Heart left ventricle (tissue), 16 donors: ENCODE measurements around the gene ADPRHL1. TPM values are rescaled to one million over a fixed set of nuclear protein-coding genes. Genes with fewer than 3 reads are reported as not detected.
"Not testable (repeated sequence)": the region's sequence is repeated elsewhere in the genome, so short reads cannot be mapped to it uniquely, and the experiment has no call there.

Source experiments
- ATAC-seq, 4 donors: fragments of 200-7000 bp; cut with Tn5 transposase; one replicate each; pipeline ENCODE4 v1.9.1; 2020 to 2022; ENCODE audit warnings: moderate library complexity in 4 of 4, mild to moderate bottlenecking in 3 of 4, moderate number of reproducible peaks in 1 of 4
- DNase-seq, 5 donors: peaks; one replicate each; pipeline ENCODE4 v3.0.0-alpha.2; 2020
- H3K27ac ChIP-seq, 12 donors: fragments of 200-600 bp; sonication (generic) in 4 of 12; one replicate each; pipeline versions ENCODE4 v1.5.0 to v1.8.0; 2016 to 2022; ENCODE audit warnings: mild to moderate bottlenecking in 2 of 12
- H3K27me3 ChIP-seq, 9 donors: fragments of 200-600 bp; sonication (generic) in 2 of 9; one replicate each; pipeline versions ENCODE4 v1.5.1 to v1.8.0; 2016 to 2022; ENCODE audit warnings: mild to moderate bottlenecking in 3 of 9
- H3K36me3 ChIP-seq, 9 donors: fragments of 200-600 bp; sonication (generic) in 2 of 9; one replicate each; pipeline versions ENCODE4 v1.5.0 to v1.8.0; 2018 to 2022; ENCODE audit warnings: mild to moderate bottlenecking in 2 of 9
- H3K4me1 ChIP-seq, 12 donors: fragments of 200-600 bp; sonication (generic) in 4 of 12; one replicate each; pipeline versions ENCODE4 v1.5.0 to v1.8.0; 2016 to 2022; ENCODE audit warnings: mild to moderate bottlenecking in 3 of 12
- H3K4me3 ChIP-seq, 12 donors: fragments of 200-600 bp; sonication (generic) in 4 of 12; one replicate each; pipeline versions ENCODE4 v1.5.0 to v1.8.0; 2017 to 2022; ENCODE audit warnings: mild to moderate bottlenecking in 9 of 12, moderate library complexity in 4 of 12
- H3K9me3 ChIP-seq, 12 donors: fragments of 200-600 bp; sonication (generic) in 4 of 12; one replicate each; pipeline versions ENCODE4 v1.5.0 to v1.8.0; 2016 to 2022; ENCODE audit warnings: mild to moderate bottlenecking in 1 of 12
- POLR2A ChIP-seq, 2 donors: fragments of 450-650 bp; IDR thresholded peaks; one replicate each; pipeline ENCODE4 v1.6.1; 2017; ENCODE audit warnings: antibody characterized with exemption in 2 of 2, mild to moderate bottlenecking in 2 of 2, moderate library complexity in 2 of 2
- WGBS, 4 donors: extraction: QIAGEN DNeasy Blood & Tissue Kit in 2 of 4; methylation state at CpG; one replicate each; pipeline versions ENCODE4 v1.1.5 to v1.1.7; 2013 to 2018; 5-methylcytosine and 5-hydroxymethylcytosine counted together
- intact Hi-C, 10 donors: fragments of 100-400 bp; cut with DNase I; formaldehyde crosslinking; loops; one replicate each; pipeline versions ENCODE4 v1.11.1 to v1.14.2; 2022
- polyA plus RNA-seq, 2 donors: library from polyadenylated mRNA; stranded (reverse); fragments of 200-250 nt; gene quantifications; one replicate each; pipeline ENCODE4 v1.2.3, GENCODE V29; 2013
- total RNA-seq, 9 donors: library from RNA; depleted of rRNA in 2 of 9; stranded (reverse); fragments of >200 nt in 2 of 9; fragmentation: NEBNext Ultra II Directional in 3 of 9; extraction: Animal tissue kit (Norgen Biotek cat#: 25700) in 3 of 9; gene quantifications; one replicate each; pipeline versions ENCODE4 v1.1.0 to v1.2.4, GENCODE V29; 2016 to 2023
- TF ChIP-seq, protein P1 (sequence below), 12 donors: fragments of 200-600 bp; sonication (generic) in 4 of 12; IDR thresholded peaks; one replicate each; pipeline versions ENCODE4 v1.5.0 to v1.8.0; 2018 to 2022; ENCODE audit warnings: antibody characterized with exemption in 12 of 12, mild to moderate bottlenecking in 5 of 12
- donor health status: ischemic (EF 13 %, LVEDD 7.1; RV severe dilation, severe dysfunction).
- donor health status: healthy with polysubstance abuse.
- donor health status: DM: no; HTN: yes; CAD: no.
- donor health status: DM: no; HTN: no; CAD: no.
- donor health status: ischemic (EF 25% LVEDD 6.9; RV normal size, moderate dysfunction).
- donor health status: ischemic (EF 25% LVEDD 5.7; RV mildly dilated, moderate dysfunction).
- donor health status: healthy.
- donor health status: DM: yes; HTN: yes; CAD: no.
- donor health status: ischemic (EF 35%, LVEDD 5.7; RV mildly dilated, moderate dysfunction).
- donor health status: nonischemic (EF 11% LVEDD 7.7; RV severe dilation, severe dysfunction).
- donor health status: DM: yes; HTN: yes; CAD: no.
- donor health status: PGD.
- donor health status: ischemic (EF 29% LVEDD 5.4; RV normal size, mild dysfunction).
- donor health status: nonischemic (EF 23%, LVEDD 6.1; RV moderate dilation, normal function).

Gene ADPRHL1
- total and polyA plus RNA-seq, 11 donors: 160 to 774 (median 521) TPM

DNA sequence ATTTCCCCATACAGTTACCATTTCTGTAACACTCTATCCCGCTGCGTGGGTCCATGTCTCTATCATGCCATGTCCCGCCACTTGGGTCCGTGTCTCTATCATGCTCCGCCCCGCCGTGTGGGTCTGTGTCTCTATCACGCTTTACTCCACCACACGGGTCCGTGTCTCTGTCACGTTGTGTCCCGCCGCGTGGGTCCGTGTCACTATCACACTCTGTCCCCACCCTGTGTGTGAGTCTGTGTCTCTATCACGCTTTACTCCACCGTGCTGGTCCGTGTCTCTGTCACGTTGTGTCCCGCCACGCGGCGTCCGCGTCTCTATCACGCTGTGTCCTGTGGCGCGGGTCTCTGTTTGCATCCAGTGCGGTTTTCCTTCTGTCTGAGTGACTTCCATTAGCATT, 11.6 kb downstream of the ADPRHL1 start:
- Histone ChIP-seq H3K27me3 (no peaks in the 10 kb centered on the region), H3K27ac (no peak overlapping the region), H3K36me3 (peaks cover 0 to 76% (median 34%) of the 10 kb centered on the region in 9 donors), H3K9me3 (no peaks in the 10 kb centered on the region), H3K4me3 (no peak overlapping the region), H3K4me1 (peaks cover 0 to 25% (median 17%) of the 10 kb centered on the region in 12 donors)
- no peak for ATAC-seq
- WGBS, 4 donors: 92 to 97% (median 94%) methylated on average over 29 of the region's 29 CpGs
- intact Hi-C loops: no loop called here
- TF ChIP-seq, protein P1, sequence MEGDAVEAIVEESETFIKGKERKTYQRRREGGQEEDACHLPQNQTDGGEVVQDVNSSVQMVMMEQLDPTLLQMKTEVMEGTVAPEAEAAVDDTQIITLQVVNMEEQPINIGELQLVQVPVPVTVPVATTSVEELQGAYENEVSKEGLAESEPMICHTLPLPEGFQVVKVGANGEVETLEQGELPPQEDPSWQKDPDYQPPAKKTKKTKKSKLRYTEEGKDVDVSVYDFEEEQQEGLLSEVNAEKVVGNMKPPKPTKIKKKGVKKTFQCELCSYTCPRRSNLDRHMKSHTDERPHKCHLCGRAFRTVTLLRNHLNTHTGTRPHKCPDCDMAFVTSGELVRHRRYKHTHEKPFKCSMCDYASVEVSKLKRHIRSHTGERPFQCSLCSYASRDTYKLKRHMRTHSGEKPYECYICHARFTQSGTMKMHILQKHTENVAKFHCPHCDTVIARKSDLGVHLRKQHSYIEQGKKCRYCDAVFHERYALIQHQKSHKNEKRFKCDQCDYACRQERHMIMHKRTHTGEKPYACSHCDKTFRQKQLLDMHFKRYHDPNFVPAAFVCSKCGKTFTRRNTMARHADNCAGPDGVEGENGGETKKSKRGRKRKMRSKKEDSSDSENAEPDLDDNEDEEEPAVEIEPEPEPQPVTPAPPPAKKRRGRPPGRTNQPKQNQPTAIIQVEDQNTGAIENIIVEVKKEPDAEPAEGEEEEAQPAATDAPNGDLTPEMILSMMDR (IDR thresholded peaks at IDR 0.05): no peak
- TF ChIP-seq POLR2A (IDR thresholded peaks at IDR 0.05): no peak
- peak in 2 of 5 donors; percentile 23 to 25 for DNase-seq

DNA sequence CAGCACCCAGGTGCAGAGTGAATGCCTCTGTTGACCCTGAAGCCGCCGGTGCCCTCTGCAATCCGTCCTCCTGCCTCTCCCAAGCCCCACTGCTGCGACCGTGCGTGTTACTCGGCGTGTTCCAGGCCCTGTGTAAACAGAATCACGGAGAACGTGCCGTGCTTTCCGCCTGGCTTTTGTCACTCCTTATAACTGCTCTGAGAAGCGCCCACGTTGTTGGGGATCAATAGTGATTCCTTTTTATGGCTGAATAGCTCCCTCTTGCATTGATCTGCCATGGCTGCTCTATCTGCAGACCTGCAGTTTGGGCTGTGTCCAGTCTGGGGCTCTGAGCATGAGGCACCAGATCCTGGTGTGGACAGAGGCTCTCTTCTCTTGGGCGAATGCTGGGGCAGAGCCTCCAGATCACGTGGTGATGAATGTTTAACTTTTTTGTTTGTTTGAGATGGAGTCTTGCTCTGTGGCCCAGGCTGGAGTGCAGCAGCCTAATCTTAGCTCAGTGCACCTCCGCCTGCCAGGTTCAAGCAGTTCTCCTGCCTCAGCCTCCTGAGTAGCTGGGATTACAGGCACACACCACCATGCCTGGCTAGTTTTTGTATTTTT, 15.8 kb downstream of the ADPRHL1 start:
- peak; percentile 17 to 56 (median 22) for ATAC-seq
- Histone ChIP-seq H3K4me3 (no peak overlapping the region), H3K27ac (peak overlapping the region in 1 of 12 donors; percentile 17), H3K36me3 (peaks cover 0 to 70% (median 31%) of the 10 kb centered on the region in 9 donors), H3K9me3 (no peaks in the 10 kb centered on the region), H3K4me1 (peaks cover 0 to 9% (median 0%) of the 10 kb centered on the region in 12 donors), H3K27me3 (no peaks in the 10 kb centered on the region)
- TF ChIP-seq POLR2A (IDR thresholded peaks at IDR 0.05): no peak
- TF ChIP-seq, protein P1 (IDR thresholded peaks at IDR 0.05): no peak
- WGBS, 4 donors: 62 to 73% (median 65%) methylated on average over 17 of the region's 17 CpGs
- DNase-seq: peak in 2 of 5 donors; percentile 15 to 28
- intact Hi-C loops: no loop called here

DNA sequence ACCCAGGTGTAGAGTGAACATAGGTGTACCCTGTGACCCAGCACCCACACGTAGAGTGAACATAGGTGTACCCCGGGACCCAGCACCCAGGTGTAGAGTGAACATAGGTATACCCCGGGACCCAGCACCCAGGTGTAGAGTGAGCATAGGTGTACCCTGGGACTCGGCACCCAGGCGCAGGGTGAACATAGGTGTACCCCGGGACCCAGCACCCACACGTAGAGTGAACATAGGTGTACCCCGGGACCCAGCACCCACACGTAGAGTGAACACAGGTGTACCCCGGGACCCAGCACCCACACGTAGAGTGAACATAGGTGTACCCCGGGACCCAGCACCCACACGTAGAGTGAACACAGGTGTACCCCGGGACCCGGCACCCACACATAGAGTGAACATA, 16.4 kb downstream of the ADPRHL1 start:
- Histone ChIP-seq H3K4me1 (peaks cover 0 to 14% (median 0%) of the 10 kb centered on the region in 12 donors), H3K36me3 (peaks cover 0 to 70% (median 25%) of the 10 kb centered on the region in 9 donors)
- H3K27me3 ChIP-seq, ATAC-seq, H3K27ac ChIP-seq, DNase-seq, H3K9me3 ChIP-seq, intact Hi-C loops, H3K4me3 ChIP-seq: not testable (repeated sequence)
- WGBS, 4 donors: 82 to 97% (median 93%) methylated on average over 8 to 15 of the region's 15 CpGs

DNA sequence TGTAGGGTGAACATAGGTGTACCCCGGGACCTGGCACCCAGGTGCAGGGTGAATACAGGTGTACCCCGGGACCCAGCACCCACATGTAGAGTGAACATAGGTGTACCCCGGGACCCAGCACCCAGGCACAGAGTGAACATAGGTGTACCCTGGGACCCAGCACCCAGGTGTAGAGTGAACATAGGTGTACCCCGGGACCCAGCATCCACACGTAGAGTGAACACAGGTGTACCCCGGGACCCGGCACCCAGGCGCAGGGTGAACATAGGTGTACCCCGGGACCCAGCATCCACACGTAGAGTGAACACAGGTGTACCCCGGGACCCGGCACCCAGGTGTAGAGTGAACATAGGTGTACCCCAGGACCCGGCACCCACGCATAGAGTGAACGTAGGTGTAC, 17.4 kb downstream of the ADPRHL1 start:
- ATAC-seq, H3K9me3 ChIP-seq, H3K4me3 ChIP-seq, H3K27me3 ChIP-seq, intact Hi-C loops, H3K27ac ChIP-seq: not testable (repeated sequence)
- peak in 2 of 5 donors; percentile 17 to 28 for DNase-seq
- H3K4me1 ChIP-seq: peaks cover 0 to 20% (median 0%) of the 10 kb centered on the region in 12 donors
- 89 to 96% (median 94%) methylated on average over 12 to 15 of the region's 15 CpGs for WGBS, 4 donors
- peaks cover 0 to 69% (median 16%) of the 10 kb centered on the region in 9 donors for H3K36me3 ChIP-seq

DNA sequence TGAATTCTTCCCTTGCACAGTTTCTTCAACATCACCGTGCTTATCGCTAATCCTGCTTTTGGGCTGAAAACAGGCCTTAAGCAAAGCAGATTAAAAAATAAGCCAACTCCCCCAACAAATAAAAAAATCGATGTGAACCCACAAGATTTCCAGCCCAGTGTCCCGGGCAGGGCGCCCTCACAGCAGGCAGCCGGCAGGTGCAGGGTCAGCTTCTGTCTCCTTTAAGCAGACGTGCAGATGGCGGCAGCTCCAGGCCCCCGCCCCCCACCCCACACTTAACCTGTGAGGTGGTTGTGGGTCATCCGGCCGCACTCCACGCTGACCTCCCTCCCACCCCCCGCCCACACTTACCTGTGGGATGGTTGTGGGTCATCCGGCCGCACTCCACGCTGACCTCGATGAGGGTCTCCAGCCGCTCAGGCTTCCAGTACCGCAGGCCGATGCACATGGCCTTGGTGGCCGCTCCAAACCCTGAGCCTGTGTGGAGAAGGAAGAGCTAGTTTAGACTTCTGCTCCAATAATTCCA, 19.8 kb downstream of the ADPRHL1 start:
- DNase-seq: peak in 1 of 5 donors; percentile 10
- no peak for ATAC-seq
- TF ChIP-seq, protein P1 (IDR thresholded peaks at IDR 0.05): no peak
- no peak for TF ChIP-seq POLR2A (IDR thresholded peaks at IDR 0.05)
- Histone ChIP-seq H3K9me3 (no peaks in the 10 kb centered on the region), H3K36me3 (peaks cover 0 to 67% (median 23%) of the 10 kb centered on the region in 9 donors), H3K27ac (peak overlapping the region in 3 of 12 donors; percentile 9 to 69 (median 59)), H3K27me3 (no peaks in the 10 kb centered on the region), H3K4me1 (peaks cover 0 to 26% (median 0%) of the 10 kb centered on the region in 12 donors), H3K4me3 (no peak overlapping the region)
- intact Hi-C loops: loop anchor here in 1 of 10 donors (5.0 kb wide), 1 partner anchor 714 kb away; no protein-coding TSS in a partner anchor
- 89 to 95% (median 93%) methylated on average over 15 to 21 of the region's 21 CpGs for WGBS, 4 donors
